ENCODE results near the gene SCRN1. TPM values are rescaled to one million over a fixed set of nuclear protein-coding genes. Genes with fewer than 3 reads are reported as not detected.

Gene SCRN1
- total RNA-seq, 4 donors from 2014 or later = 63.6 to 105 (median 83.8) TPM

DNA sequence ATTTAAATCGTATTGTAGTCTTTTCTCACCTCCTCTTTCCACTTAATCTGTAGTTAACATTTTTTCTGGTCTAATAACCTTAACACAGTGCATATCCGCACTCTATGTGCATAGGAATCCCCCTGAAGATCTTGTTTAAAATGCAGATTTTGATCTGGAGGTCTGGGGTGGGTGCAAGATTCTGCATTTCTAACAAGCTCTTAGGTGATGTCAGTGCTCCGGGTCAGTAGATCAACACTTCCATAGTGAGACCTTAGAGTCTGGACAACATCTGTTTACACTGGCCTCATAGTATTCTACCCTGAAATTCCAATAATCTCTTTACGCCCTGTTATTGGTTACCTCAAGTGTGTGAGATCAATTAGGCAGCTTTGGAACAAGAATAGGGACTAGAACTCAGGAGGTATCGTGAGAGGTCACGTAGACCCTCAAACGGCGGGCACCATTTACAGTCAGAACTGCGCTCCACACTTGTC lies 38.2 kb upstream of the SCRN1 start:
- H3K27me3 ChIP-seq = no peaks in the 10 kb centered on the region
- 4% methylated on average over 8 of the region's 9 CpGs for WGBS
- TF ChIP-seq POLR2A (IDR thresholded peaks at IDR 0.05; ENCODE audit: low read depth) (no peak), POLR2AphosphoS5 (IDR thresholded peaks at IDR 0.05) (no peak), EP300 (IDR thresholded peaks at IDR 0.05) (no peak)
- TF ChIP-seq, protein P1, sequence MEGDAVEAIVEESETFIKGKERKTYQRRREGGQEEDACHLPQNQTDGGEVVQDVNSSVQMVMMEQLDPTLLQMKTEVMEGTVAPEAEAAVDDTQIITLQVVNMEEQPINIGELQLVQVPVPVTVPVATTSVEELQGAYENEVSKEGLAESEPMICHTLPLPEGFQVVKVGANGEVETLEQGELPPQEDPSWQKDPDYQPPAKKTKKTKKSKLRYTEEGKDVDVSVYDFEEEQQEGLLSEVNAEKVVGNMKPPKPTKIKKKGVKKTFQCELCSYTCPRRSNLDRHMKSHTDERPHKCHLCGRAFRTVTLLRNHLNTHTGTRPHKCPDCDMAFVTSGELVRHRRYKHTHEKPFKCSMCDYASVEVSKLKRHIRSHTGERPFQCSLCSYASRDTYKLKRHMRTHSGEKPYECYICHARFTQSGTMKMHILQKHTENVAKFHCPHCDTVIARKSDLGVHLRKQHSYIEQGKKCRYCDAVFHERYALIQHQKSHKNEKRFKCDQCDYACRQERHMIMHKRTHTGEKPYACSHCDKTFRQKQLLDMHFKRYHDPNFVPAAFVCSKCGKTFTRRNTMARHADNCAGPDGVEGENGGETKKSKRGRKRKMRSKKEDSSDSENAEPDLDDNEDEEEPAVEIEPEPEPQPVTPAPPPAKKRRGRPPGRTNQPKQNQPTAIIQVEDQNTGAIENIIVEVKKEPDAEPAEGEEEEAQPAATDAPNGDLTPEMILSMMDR (IDR thresholded peaks at IDR 0.05) = no peak
- intact Hi-C loops (cut with DNase I) = loop anchor here (5.0 kb wide), 2 partner anchors 40 to 110 kb away; partner anchors contain the start of gene SCRN1
- peak overlapping the region; percentile 88 to 94 (median 92) for H3K27ac ChIP-seq (replicated peaks in 1 of 4)
- DNase-seq (ENCODE audit: extremely low spot score) = no peak
- H3K36me3 ChIP-seq = no peaks in the 10 kb centered on the region
- H3K4me3 ChIP-seq = peak overlapping the region; percentile 75 to 95 (median 81)
- no peaks in the 10 kb centered on the region for H3K9me3 ChIP-seq
- H3K4me1 ChIP-seq = peaks cover 44 to 69% (median 54%) of the 10 kb centered on the region in 4 donors

DNA sequence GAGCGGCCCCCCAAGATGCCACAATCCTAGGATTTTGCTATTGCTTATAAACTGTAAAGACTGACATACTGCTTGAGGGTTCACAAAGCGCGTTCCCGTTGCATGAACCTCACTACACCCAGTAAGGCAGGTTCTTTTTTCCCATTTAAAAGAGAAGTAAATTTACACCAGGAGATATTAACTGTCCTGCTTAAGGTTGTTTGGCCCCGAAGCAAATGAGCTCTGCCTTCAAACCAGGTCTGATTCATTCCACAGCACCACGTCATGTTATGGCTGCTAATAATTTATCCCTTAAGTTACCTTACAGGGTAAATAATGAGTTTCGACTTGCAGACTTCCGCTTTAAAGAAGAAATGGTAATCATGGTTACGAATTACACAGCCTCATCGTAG lies 37.5 kb upstream of the SCRN1 start:
- TF ChIP-seq, protein P1 (IDR thresholded peaks at IDR 0.05) = no peak
- no peak for TF ChIP-seq EP300 (IDR thresholded peaks at IDR 0.05)
- TF ChIP-seq POLR2AphosphoS5 (IDR thresholded peaks at IDR 0.05) = no peak
- TF ChIP-seq POLR2A (IDR thresholded peaks at IDR 0.05; ENCODE audit: low read depth) = no peak
- Histone ChIP-seq H3K36me3 (no peaks in the 10 kb centered on the region), H3K27ac (replicated peaks in 1 of 4) (peak overlapping the region; percentile 88 to 94 (median 92)), H3K27me3 (no peaks in the 10 kb centered on the region), H3K9me3 (no peaks in the 10 kb centered on the region), H3K4me1 (peaks cover 37 to 62% (median 48%) of the 10 kb centered on the region in 4 donors), H3K4me3 (peak overlapping the region; percentile 75 to 95 (median 81))
- DNase-seq (ENCODE audit: extremely low spot score) = no peak
- intact Hi-C loops (cut with DNase I) = loop anchor here (5.0 kb wide), 2 partner anchors 40 to 110 kb away; partner anchors contain the start of gene SCRN1
- WGBS = 3% methylated on average over 10 of the region's 10 CpGs

DNA sequence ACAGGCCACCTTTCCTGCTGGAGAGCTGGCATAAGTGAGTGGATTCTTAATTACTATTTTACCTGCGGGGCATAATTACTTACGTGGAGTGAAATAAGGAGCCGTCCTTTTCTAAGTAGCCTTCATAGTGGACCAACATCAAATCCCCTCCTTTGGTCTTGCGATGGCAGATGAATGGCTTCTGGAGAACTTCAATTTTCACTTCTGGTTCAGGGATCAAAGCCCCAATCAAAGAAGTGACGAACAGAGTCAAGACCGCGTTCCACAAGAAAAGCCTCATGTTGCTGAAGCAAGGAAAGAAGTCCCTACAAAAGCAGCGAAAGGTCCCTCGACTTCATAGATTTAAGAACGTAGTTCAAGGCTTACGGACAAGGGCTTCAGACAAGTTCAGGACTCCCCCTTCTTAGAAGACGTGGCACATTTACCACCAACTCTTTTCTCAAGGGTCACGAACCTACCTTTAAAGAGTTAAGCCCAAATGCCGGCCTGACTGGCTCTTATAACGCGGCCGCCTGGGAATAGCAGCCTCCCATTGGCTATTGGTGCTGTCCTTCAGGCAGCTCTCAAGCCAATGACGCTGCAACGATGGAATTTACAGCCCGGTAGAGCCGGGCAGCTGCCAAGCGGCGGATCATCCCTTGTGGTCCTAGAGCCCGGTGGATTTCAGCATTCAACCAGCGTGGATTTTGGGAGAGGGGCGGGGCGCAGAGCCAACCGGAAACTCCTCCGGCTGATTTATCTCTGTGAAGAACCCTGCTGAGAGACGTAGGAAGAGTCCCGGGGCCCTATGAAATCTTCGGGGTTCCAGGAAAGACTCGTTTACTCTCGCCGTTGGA lies 36.8 kb upstream of the SCRN1 start, which contains the start of gene FKBP14:
FKBP14 (minus strand) TSS at position 474 of the 836 bp plus-strand sequence; CDS start at position 280, 194 bp downstream.
- peak within 1 kb of the TSS; percentile 75 to 95 (median 81) for H3K4me3 ChIP-seq
- H3K4me1 ChIP-seq = peaks cover 36 to 60% (median 48%) of the 10 kb centered on the region in 4 donors
- H3K27me3 ChIP-seq = no peaks in the 10 kb centered on the region
- WGBS = under 1% methylated on average over 32 of the region's 35 CpGs
- H3K36me3 ChIP-seq = no peaks in the 10 kb centered on the region
- H3K9me3 ChIP-seq = no peaks in the 10 kb centered on the region
- TF ChIP-seq EP300 (IDR thresholded peaks at IDR 0.05) (no peak), POLR2A (IDR thresholded peaks at IDR 0.05; ENCODE audit: low read depth) (no peak), POLR2AphosphoS5 (IDR thresholded peaks at IDR 0.05) (peak; percentile 63 to 88)
- TF ChIP-seq, protein P1 (IDR thresholded peaks at IDR 0.05) = peak in 1 of 3 experiments; percentile 33
- H3K27ac ChIP-seq (replicated peaks in 1 of 4) = peak within 1 kb of the TSS; percentile 88 to 94 (median 92)
- DNase-seq (ENCODE audit: extremely low spot score) = peak; percentile 99
- intact Hi-C loops (cut with DNase I) = loop anchor here (5.0 kb wide), 2 partner anchors 39 to 111 kb away; partner anchors contain the start of gene SCRN1

DNA sequence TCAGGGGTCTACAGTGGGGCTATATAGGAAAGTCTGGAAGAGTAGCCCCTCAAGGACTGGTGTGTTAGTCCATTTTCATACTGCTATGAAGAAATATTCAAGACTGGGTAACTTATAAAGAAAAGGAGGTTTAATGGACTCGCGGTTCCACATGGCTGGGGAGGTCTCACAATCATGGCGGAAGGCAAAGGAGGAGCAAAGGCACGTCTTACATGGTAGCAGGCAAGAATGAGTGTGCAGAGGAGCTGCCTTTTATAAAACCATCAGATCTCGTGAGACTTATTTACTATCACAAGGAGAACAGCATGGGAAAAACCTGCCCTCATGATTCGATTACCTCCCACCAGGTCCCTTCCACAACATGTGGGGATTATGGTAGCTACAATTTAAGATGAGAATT lies 33.9 kb upstream of the SCRN1 start:
- H3K4me3 ChIP-seq = no peak overlapping the region
- H3K9me3 ChIP-seq = no peaks in the 10 kb centered on the region
- no peak for DNase-seq (ENCODE audit: extremely low spot score)
- no peak overlapping the region for H3K27ac ChIP-seq (replicated peaks in 1 of 4)
- 94% methylated on average over 6 of the region's 6 CpGs for WGBS
- peaks cover 0 to 1% (median 0%) of the 10 kb centered on the region in 4 donors for H3K36me3 ChIP-seq
- no peaks in the 10 kb centered on the region for H3K27me3 ChIP-seq
- TF ChIP-seq, protein P1 (IDR thresholded peaks at IDR 0.05) = no peak
- TF ChIP-seq POLR2AphosphoS5 (IDR thresholded peaks at IDR 0.05) (no peak), POLR2A (IDR thresholded peaks at IDR 0.05; ENCODE audit: low read depth) (no peak), EP300 (IDR thresholded peaks at IDR 0.05) (no peak)
- peaks cover 22 to 42% (median 32%) of the 10 kb centered on the region in 4 donors for H3K4me1 ChIP-seq
- intact Hi-C loops (cut with DNase I) = no loop called here
